ENCODE measurements around the gene MDFI. TPM values are rescaled to one million over a fixed set of nuclear protein-coding genes. Genes with fewer than 3 reads are reported as not detected.

Gene MDFI
- total RNA-seq: not detected

DNA sequence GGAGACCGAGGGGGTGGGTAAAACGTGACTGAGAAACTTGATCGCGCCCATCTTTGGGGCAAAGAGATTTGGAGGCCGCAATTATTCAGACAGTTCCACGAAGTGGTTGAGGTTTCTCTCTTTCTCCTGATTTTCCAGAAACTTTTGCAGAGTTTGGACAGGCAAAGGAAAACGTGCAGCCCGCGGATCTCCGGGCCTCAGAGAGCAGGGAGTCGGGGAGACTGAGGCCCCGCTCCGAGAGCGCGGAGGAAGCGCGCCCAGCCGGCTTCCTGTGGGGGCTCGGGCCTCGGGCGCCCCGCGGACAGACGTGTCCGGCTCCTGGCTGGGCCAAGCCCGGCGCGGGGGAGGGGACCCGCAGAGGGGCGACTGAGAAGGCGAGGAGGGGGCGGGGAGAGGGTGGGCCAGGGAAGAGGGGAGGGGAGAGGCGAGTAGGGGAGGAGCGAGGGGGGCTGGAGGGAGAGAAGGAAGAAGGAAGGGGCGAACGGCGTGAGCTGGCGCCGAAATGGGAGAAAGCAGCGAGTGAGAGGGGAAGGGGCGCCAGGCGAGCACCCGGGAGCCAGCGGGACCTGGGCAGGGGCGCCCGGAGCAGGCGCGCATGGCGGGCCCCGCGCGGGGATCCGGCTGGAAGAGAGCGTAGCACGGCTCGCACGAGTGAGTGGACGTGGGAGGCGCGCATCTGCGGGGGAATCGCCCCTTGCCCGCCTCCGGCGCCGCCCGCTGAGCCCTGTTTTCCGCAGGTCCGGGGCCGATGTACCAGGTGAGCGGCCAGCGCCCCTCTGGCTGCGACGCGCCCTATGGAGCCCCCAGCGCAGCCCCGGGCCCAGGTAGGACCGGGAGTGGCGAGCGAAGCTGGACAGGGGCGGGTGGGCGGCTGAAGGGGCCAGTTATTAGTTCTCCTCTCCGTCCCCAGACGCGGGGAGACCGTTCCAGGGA lies at the start of gene MDFI:
TSS of gene MDFI (plus strand) at position 467 of the 933 bp plus-strand sequence. CDS start at position 749, 282 bp downstream.
- H3K27ac Mint-ChIP-seq: no peak within 1 kb of the TSS
- peaks cover 43% of the 10 kb centered on the region for H3K27me3 Mint-ChIP-seq
- DNase-seq: no peak
- peaks cover 6% of the 10 kb centered on the region for H3K4me1 Mint-ChIP-seq
- intact Hi-C loops (cut with DNase I, micrococcal nuclease): no loop called here
- H3K36me3 Mint-ChIP-seq (ENCODE audit: low read depth): no peaks in the 10 kb centered on the region
- ChIA-PET POLR2A (interaction anchor here (0.6 kb wide), 1 partner anchor 150 kb away, joined by 3 read pairs; no protein-coding TSS in a partner anchor), CTCF (no interaction called here)
- no peak for ATAC-seq
- no peaks in the 10 kb centered on the region for H3K9me3 Mint-ChIP-seq (ENCODE audit: low read depth)
- peak within 1 kb of the TSS; percentile 13 for H3K4me3 Mint-ChIP-seq

DNA sequence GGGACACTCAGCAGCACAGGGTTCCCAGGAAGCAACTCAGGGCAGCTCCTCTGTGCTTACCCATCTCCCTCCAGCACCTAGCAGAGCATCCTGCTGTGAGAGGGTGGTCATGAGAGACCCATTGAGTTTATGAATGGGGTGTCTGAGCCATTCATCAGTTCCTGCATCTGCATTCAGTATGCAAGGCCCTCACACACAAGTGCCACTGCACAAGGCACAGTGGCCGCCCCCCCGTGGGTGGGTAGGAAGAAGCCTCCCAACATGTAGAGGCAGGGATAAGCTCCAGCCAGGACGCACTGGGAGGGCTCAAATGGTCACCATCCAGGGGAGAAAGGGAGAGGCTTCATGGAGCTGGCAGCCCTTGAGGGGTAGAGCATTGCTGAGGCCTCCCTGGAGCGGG lies 49.0 kb upstream of the MDFI start:
- ChIA-PET POLR2A (no interaction called here), CTCF (interaction anchor here (0.8 to 5.4 kb wide), 6 partner anchors 10 to 222 kb away, joined by 3 to 23 read pairs (median 3); no protein-coding TSS in a partner anchor)
- H3K36me3 Mint-ChIP-seq (ENCODE audit: low read depth): no peaks in the 10 kb centered on the region
- ATAC-seq (no peak), DNase-seq (no peak)
- no peaks in the 10 kb centered on the region for H3K27me3 Mint-ChIP-seq
- H3K9me3 Mint-ChIP-seq (ENCODE audit: low read depth): no peaks in the 10 kb centered on the region
- intact Hi-C loops (cut with DNase I, micrococcal nuclease): no loop called here
- peaks cover 3% of the 10 kb centered on the region for H3K4me1 Mint-ChIP-seq
- no peak overlapping the region for H3K4me3 Mint-ChIP-seq
- H3K27ac Mint-ChIP-seq: no peak overlapping the region

DNA sequence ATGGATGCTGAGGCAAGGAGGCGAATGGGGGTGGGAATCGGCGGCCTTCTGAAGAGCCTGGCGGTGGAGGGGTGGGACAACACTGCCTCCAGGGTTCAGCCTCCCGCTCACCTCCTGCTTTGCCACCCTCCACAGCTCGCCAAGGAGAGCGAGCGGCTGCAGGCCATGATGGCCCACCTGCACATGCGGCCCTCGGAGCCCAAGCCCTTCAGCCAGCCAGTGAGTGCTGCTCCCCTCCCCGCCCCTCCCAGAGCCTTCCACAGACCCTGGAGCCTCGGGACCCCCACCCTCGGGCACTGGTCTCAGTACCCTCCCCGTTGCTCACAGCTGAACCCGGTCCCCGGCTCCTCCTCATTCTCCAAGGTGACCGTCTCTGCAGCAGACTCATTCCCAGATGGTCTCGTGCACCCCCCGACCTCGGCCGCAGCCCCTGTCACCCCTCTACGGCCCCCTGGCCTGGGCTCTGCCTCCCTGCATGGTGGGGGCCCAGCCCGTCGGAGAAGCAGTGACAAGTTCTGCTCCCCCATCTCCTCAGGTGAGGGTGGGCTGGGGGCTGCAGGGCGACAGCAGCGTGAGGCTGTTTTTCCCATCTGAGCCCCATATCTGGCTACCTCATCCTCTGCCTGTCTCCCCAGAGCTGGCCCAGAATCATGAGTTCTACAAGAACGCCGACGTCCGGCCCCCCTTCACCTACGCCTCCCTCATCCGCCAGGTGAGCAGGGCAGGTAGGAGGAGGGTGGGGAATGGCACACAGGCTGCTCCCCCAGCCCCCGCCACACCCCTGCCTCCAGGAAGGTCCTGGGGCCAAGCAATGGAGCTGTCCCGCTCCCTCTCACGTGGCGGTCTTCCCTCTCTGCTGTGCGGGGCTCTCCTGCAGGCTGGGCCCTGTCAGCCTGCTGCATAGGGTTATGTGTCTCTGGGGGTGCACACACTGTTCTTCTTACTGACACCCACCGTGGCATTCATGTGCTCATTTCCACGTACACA lies 48.3 kb upstream of the MDFI start:
- intact Hi-C loops (cut with DNase I, micrococcal nuclease): loop anchor here in 1 of 2 experiments (5.0 kb wide), 1 partner anchor 83 kb away; no protein-coding TSS in a partner anchor
- POLR2A ChIA-PET: no interaction called here
- DNase-seq (no peak), ATAC-seq (no peak)
- Mint-ChIP-seq H3K4me3 (no peak overlapping the region), H3K27me3 (no peaks in the 10 kb centered on the region), H3K4me1 (peaks cover 3% of the 10 kb centered on the region), H3K9me3 (ENCODE audit: low read depth) (no peaks in the 10 kb centered on the region), H3K36me3 (ENCODE audit: low read depth) (no peaks in the 10 kb centered on the region), H3K27ac (no peak overlapping the region)
- CTCF ChIA-PET: interaction anchor here (1.0 to 5.4 kb wide), 6 partner anchors 8 to 222 kb away, joined by 3 to 23 read pairs (median 7); no protein-coding TSS in a partner anchor

DNA sequence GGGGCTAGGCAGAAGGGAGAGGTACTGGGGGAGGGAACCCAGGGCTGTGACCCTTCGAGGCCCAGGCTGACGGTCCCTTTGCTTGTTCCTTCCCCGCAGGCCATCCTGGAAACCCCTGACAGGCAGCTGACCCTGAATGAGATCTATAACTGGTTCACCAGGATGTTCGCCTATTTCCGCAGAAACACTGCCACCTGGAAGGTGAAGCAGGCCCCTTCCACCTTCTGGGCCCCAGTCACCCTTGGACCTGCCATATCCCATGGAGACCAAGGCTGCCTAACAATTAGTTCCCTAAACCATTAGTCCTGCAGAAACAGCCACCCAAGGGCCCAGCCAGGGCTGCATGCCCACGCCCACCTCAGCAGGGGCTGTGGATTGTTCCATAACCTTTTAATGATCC lies 47.1 kb upstream of the MDFI start:
- Mint-ChIP-seq H3K27me3 (no peaks in the 10 kb centered on the region), H3K27ac (no peak overlapping the region), H3K36me3 (ENCODE audit: low read depth) (no peaks in the 10 kb centered on the region), H3K4me3 (no peak overlapping the region), H3K4me1 (peaks cover 3% of the 10 kb centered on the region), H3K9me3 (ENCODE audit: low read depth) (no peaks in the 10 kb centered on the region)
- ChIA-PET CTCF (interaction anchor here (1.2 to 5.4 kb wide), 5 partner anchors 9 to 173 kb away, joined by 3 to 23 read pairs (median 7); no protein-coding TSS in a partner anchor), POLR2A (no interaction called here)
- ATAC-seq (no peak), DNase-seq (no peak)
- intact Hi-C loops (cut with DNase I, micrococcal nuclease): loop anchor here in 1 of 2 experiments (5.0 kb wide), 1 partner anchor 84 kb away; no protein-coding TSS in a partner anchor

DNA sequence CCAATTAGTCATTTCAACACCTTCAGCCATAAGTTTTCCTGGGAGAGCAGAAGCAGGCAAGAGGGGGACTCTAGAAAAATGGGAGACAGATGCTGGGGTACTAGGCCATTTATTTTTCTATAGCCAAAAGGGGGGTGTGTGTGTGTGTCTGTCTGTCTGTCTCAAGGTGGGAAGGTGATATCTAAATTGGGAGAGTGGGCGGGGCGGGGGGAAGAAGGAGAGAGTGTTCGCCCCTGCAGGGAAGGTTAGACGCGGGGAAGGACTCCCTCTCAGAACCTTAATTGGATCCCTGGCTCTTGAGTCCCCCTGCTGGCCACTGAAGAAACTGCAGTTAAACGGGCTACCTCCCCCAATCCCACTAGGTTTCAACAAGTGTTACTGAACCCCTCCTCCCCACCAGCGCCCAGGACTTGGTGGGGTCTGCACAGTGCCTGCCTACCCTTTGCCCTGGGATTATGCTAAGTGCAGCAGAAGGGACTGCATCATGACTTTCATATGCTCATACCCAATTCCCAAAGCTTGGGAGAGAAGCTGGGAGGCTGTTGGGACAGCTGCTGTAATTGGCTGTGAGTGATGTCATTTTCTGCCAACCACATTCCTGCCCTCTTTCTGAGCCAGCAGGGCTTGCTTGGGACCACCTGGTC lies 46.3 kb upstream of the MDFI start:
- Mint-ChIP-seq H3K36me3 (ENCODE audit: low read depth) (peaks cover 5% of the 10 kb centered on the region), H3K27ac (no peak overlapping the region), H3K27me3 (no peaks in the 10 kb centered on the region), H3K4me3 (no peak overlapping the region), H3K4me1 (peaks cover 3% of the 10 kb centered on the region), H3K9me3 (ENCODE audit: low read depth) (no peaks in the 10 kb centered on the region)
- intact Hi-C loops (cut with DNase I, micrococcal nuclease): loop anchor here (1.0 to 5.0 kb wide), 5 partner anchors 85 to 223 kb away; no protein-coding TSS in a partner anchor
- ChIA-PET CTCF (interaction anchor here (0.6 to 5.4 kb wide), 12 partner anchors 10 to 223 kb away, joined by 3 to 23 read pairs (median 3); no protein-coding TSS in a partner anchor), POLR2A (no interaction called here)
- ATAC-seq (peak; percentile 85), DNase-seq (peak; percentile 87)

DNA sequence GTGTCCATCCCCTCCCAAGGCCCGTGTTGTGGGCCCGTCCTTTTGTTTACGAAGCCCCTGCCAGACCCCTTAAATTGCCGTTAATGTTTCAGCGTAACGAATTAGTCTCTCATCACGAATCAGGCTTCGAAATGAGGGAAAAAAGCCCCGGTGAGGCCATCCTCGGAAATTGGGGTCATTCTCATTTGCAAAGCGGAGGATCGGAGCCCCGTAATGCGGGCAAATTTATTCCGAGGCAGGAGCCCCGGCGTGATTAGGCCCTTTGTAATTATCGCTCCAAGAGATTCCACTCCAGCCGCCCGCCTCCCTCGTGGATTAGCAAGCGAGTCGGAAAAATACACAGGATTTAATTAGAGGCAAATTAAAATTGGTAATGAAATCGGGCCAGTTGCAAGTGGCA lies 44.9 kb upstream of the MDFI start:
- Mint-ChIP-seq H3K27me3 (no peaks in the 10 kb centered on the region), H3K4me1 (peaks cover 3% of the 10 kb centered on the region), H3K36me3 (ENCODE audit: low read depth) (peaks cover 5% of the 10 kb centered on the region), H3K4me3 (no peak overlapping the region), H3K27ac (no peak overlapping the region), H3K9me3 (ENCODE audit: low read depth) (no peaks in the 10 kb centered on the region)
- intact Hi-C loops (cut with DNase I, micrococcal nuclease): loop anchor here (2.0 to 5.0 kb wide), 2 partner anchors 86 to 131 kb away; no protein-coding TSS in a partner anchor
- CTCF ChIA-PET: interaction anchor here (0.8 to 5.4 kb wide), 3 partner anchors 165 to 288 kb away, joined by 4 to 23 read pairs (median 6); no protein-coding TSS in a partner anchor
- POLR2A ChIA-PET: no interaction called here
- no peak for ATAC-seq
- DNase-seq: no peak

DNA sequence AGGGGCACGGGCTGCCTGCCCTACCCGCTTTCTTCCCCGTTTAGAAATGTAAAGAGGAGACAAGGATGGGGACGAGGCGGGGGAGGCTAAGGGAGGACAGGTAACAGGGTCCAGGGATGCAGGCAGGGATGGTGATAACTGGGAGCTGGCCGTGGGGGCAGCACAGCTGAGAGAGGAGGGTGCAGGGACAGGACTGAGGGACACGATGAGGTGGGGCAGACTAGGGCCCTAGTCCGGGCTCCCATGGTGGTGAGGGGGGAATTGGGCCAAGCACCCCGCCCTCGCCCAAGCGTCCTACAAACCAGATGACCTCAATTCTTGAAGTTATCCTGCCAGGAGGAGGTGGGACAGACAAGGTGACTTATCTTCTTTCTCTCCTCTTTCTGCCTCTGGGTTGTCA lies 44.4 kb upstream of the MDFI start:
- H3K27ac Mint-ChIP-seq: no peak overlapping the region
- H3K9me3 Mint-ChIP-seq (ENCODE audit: low read depth): no peaks in the 10 kb centered on the region
- ChIA-PET CTCF (interaction anchor here (0.6 to 5.4 kb wide), 8 partner anchors 9 to 288 kb away, joined by 4 to 23 read pairs (median 6); no protein-coding TSS in a partner anchor), POLR2A (no interaction called here)
- intact Hi-C loops (cut with DNase I, micrococcal nuclease): loop anchor here (2.0 to 5.0 kb wide), 2 partner anchors 87 to 131 kb away; no protein-coding TSS in a partner anchor
- H3K4me1 Mint-ChIP-seq: peaks cover 3% of the 10 kb centered on the region
- H3K27me3 Mint-ChIP-seq: no peaks in the 10 kb centered on the region
- peaks cover 5% of the 10 kb centered on the region for H3K36me3 Mint-ChIP-seq (ENCODE audit: low read depth)
- ATAC-seq (no peak), DNase-seq (no peak)
- H3K4me3 Mint-ChIP-seq: no peak overlapping the region

DNA sequence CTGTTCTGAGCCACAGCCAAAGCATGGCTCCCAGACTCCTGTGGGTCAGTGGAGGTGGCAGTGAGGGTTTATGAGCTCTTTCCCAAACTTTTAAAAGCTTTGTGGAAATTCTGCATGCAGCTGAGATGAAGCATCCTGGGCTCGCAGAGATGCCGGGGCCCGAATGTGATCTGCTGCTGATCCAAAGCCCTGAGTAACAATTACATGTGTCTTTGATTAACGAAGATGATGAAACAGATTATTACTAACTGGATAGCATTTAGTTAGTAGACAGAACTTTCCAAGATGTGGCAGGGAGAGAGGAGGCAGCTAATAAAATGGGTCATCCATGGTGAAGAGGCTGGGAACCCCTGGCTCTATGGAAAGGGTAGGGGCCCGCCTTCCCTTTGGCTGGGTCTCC lies 43.9 kb upstream of the MDFI start:
- DNase-seq: no peak
- Mint-ChIP-seq H3K4me1 (peaks cover 3% of the 10 kb centered on the region), H3K27me3 (no peaks in the 10 kb centered on the region), H3K9me3 (ENCODE audit: low read depth) (no peaks in the 10 kb centered on the region), H3K4me3 (no peak overlapping the region), H3K36me3 (ENCODE audit: low read depth) (peaks cover 5% of the 10 kb centered on the region), H3K27ac (no peak overlapping the region)
- ATAC-seq: no peak
- POLR2A ChIA-PET: no interaction called here
- intact Hi-C loops (cut with DNase I, micrococcal nuclease): loop anchor here in 1 of 2 experiments (5.0 kb wide), 1 partner anchor 87 kb away; no protein-coding TSS in a partner anchor
- CTCF ChIA-PET: interaction anchor here (0.6 to 2.5 kb wide), 7 partner anchors 8 to 253 kb away, joined by 4 to 15 read pairs (median 5); no protein-coding TSS in a partner anchor

DNA sequence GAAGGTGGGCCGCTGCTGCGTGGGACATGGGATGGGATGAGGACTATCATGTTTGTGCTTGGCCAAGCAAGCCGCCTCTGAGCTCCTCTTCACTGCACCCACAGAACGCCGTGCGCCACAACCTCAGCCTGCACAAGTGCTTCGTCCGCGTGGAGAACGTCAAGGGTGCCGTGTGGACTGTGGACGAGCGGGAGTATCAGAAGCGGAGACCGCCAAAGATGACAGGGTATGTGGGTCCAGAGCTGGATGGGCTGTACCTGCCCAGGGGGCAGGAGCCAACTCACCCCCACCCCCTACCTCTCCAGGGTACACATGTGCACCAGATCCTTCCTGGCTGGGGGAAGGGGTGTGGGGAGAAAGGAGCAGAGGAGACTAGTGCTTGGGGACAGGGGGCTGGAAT lies 43.5 kb upstream of the MDFI start:
- CTCF ChIA-PET: interaction anchor here (1.0 to 2.5 kb wide), 5 partner anchors 8 to 226 kb away, joined by 4 to 15 read pairs (median 7); no protein-coding TSS in a partner anchor
- peaks cover 5% of the 10 kb centered on the region for H3K36me3 Mint-ChIP-seq (ENCODE audit: low read depth)
- POLR2A ChIA-PET: no interaction called here
- H3K27ac Mint-ChIP-seq: no peak overlapping the region
- no peaks in the 10 kb centered on the region for H3K9me3 Mint-ChIP-seq (ENCODE audit: low read depth)
- ATAC-seq (no peak), DNase-seq (no peak)
- H3K4me3 Mint-ChIP-seq: no peak overlapping the region
- peaks cover 3% of the 10 kb centered on the region for H3K4me1 Mint-ChIP-seq
- no peaks in the 10 kb centered on the region for H3K27me3 Mint-ChIP-seq
- intact Hi-C loops (cut with DNase I, micrococcal nuclease): loop anchor here in 1 of 2 experiments (5.0 kb wide), 1 partner anchor 87 kb away; no protein-coding TSS in a partner anchor

- Mint-ChIP-seq H3K27me3 (no peaks in the 10 kb centered on the region), H3K27ac (no peak overlapping the region), H3K4me1 (peaks cover 3% of the 10 kb centered on the region), H3K9me3 (ENCODE audit: low read depth) (no peaks in the 10 kb centered on the region), H3K36me3 (ENCODE audit: low read depth) (peaks cover 5% of the 10 kb centered on the region), H3K4me3 (no peak overlapping the region)
- CTCF ChIA-PET: interaction anchor here (0.7 to 2.5 kb wide), 6 partner anchors 11 to 227 kb away, joined by 3 to 15 read pairs (median 6); no protein-coding TSS in a partner anchor
- ATAC-seq: no peak
- intact Hi-C loops (cut with DNase I, micrococcal nuclease): no loop called here
- POLR2A ChIA-PET: no interaction called here
- DNase-seq: no peak
Measured at GRCh38 chr6:41595166-41595565, 43.1 kb upstream of the MDFI start.

All from activated CD4-positive, alpha-beta T cell treated with anti-CD3 and anti-CD28 coated beads for 36 hours (primary cell).